Karpas-422 (cell line): ENCODE results near the gene OBI1. TPM values are rescaled to one million over a fixed set of nuclear protein-coding genes. Genes with fewer than 3 reads are reported as not detected.

Source experiments
- DNase-seq: peaks from one replicate; pipeline ENCODE4 v3.0.0-alpha.2; 2015
- H2AFZ ChIP-seq: fragments of 200-600 bp; sonication (generic); 2 replicates; pipeline ENCODE4 v1.6.1; 2014; ENCODE audit warnings: antibody characterized with exemption, low read length, mixed read lengths
- H3K27ac ChIP-seq: fragments of 200-600 bp; sonication (generic); 2 replicates; pipeline ENCODE4 v1.5.1; 2014; ENCODE audit warnings: mild to moderate bottlenecking, low read length, moderate library complexity
- H3K27me3 ChIP-seq: fragments of 200-600 bp; sonication (generic); 2 replicates; pipeline ENCODE4 v1.6.1; 2014; ENCODE audit warnings: low read length, mixed read lengths
- H3K36me3 ChIP-seq: fragments of 200-600 bp; sonication (generic); 2 replicates; pipeline ENCODE4 v1.6.1; 2014; ENCODE audit warnings: low read length, mixed read lengths; ENCODE audit not compliant: insufficient read depth
- H3K4me1 ChIP-seq: fragments of 200-600 bp; sonication (generic); 2 replicates; pipeline ENCODE4 v1.6.1; 2014; ENCODE audit warnings: mild to moderate bottlenecking, low read length, mixed read lengths
- H3K4me2 ChIP-seq: fragments of 200-600 bp; sonication (generic); 2 replicates; pipeline ENCODE4 v1.6.1; 2014; ENCODE audit warnings: low read length, low read depth, mild to moderate bottlenecking; ENCODE audit not compliant: poor library complexity, severe bottlenecking
- H3K4me3 ChIP-seq: fragments of 200-600 bp; sonication (generic); 2 replicates; pipeline ENCODE4 v1.5.1; 2014; ENCODE audit warnings: mild to moderate bottlenecking, antibody characterized with exemption, low read length, mixed read lengths
- H3K79me2 ChIP-seq: fragments of 200-600 bp; sonication (generic); 2 replicates; pipeline ENCODE4 v1.6.1; 2014; ENCODE audit warnings: mild to moderate bottlenecking, low read length, mixed read lengths
- H3K9ac ChIP-seq: fragments of 200-600 bp; sonication (generic); 2 replicates; pipeline ENCODE4 v1.6.0; 2014; ENCODE audit warnings: low read length
- H3K9me2 ChIP-seq: fragments of 200-600 bp; sonication (generic), shearing (Covaris generic); replicated peaks from 2 replicates; pipeline ENCODE4 v1.6.0; 2014; ENCODE audit warnings: mild to moderate bottlenecking, low read length, moderate library complexity; ENCODE audit not compliant: insufficient read depth
- H3K9me3 ChIP-seq: fragments of 300-700, 200-600 bp; sonication (generic); 2 replicates; pipeline ENCODE4 v1.6.1; 2014; ENCODE audit warnings: low read length, mixed read lengths
- H4K20me1 ChIP-seq: fragments of 200-600 bp; sonication (generic); 2 replicates; pipeline ENCODE4 v1.6.1; 2014; ENCODE audit warnings: mild to moderate bottlenecking, antibody characterized with exemption, low read length, low read depth; ENCODE audit not compliant: insufficient read depth
- total RNA-seq: library from RNA; depleted of rRNA; stranded (reverse); fragments of >200 nt; shearing (Covaris generic); gene quantifications from 2 replicates; pipeline ENCODE4 v1.2.3, GENCODE V29; 2014; ENCODE audit warnings: low replicate concordance

The OBI1 gene
- total RNA-seq, 1 experiment from 2014 or later, result 27.7 TPM

DNA sequence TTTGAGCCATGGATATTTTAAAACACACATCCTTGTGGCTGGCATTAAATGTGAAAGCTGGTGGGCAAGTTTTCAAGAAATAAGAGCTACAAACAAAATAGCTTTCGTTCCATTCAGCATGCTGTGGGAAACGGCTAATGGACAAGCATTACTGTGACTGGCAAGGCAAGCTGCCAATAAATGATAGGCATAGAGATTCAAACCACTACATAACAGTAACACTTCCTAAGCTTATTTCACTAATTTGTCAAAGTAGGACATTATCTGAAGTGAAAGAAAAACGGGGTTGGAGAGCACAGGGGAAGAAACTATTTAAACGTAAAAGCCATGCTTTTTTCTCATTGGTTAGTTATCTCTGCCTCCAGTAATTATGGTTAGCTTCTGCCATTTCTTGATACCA is 26.0 kb downstream of the OBI1 start:
- H2AFZ ChIP-seq, result no peak overlapping the region
- H3K27me3 ChIP-seq, result no peaks in the 10 kb centered on the region
- H3K79me2 ChIP-seq, result peaks cover 86% of the 10 kb centered on the region
- H4K20me1 ChIP-seq, result no peaks in the 10 kb centered on the region
- no peak overlapping the region for H3K4me3 ChIP-seq
- no peak for DNase-seq
- H3K4me1 ChIP-seq, result peaks cover 16% of the 10 kb centered on the region
- H3K9me3 ChIP-seq, result no peaks in the 10 kb centered on the region
- H3K9ac ChIP-seq, result no peak overlapping the region
- H3K36me3 ChIP-seq, result peaks cover 51% of the 10 kb centered on the region; the same call in 1 of the 2 replicates
- H3K4me2 ChIP-seq, result no peak overlapping the region
- H3K27ac ChIP-seq, result no peak overlapping the region
- no peaks in the 10 kb centered on the region for H3K9me2 ChIP-seq

DNA sequence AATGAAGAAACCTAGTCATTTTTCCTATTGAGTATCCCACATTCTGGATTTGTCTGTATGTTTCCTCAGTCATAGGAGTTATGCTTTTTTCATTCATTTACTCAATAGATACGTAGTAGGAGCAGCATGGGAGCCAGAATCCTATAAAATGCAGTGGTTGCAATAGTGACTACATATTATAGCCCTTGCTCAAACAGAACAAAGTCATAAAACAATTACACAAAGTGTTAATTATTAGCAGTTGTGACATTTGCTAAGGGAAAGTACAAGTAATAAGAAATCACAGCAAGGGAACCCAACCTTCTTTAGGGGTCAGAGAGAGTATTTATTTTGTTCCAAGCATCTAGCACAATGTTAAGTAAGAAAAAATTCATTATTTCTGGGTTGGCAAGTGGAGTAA is 27.9 kb downstream of the OBI1 start:
- Histone ChIP-seq H3K27me3 (no peaks in the 10 kb centered on the region), H4K20me1 (no peaks in the 10 kb centered on the region), H3K9me3 (no peaks in the 10 kb centered on the region), H3K9ac (no peak overlapping the region), H3K9me2 (no peaks in the 10 kb centered on the region), H3K4me2 (no peak overlapping the region), H3K79me2 (peaks cover 81% of the 10 kb centered on the region), H3K4me1 (no peaks in the 10 kb centered on the region), H3K4me3 (no peak overlapping the region), H3K27ac (no peak overlapping the region), H2AFZ (no peak overlapping the region), H3K36me3 (peaks cover 52% of the 10 kb centered on the region; the same call in 1 of the 2 replicates)
- no peak for DNase-seq

DNA sequence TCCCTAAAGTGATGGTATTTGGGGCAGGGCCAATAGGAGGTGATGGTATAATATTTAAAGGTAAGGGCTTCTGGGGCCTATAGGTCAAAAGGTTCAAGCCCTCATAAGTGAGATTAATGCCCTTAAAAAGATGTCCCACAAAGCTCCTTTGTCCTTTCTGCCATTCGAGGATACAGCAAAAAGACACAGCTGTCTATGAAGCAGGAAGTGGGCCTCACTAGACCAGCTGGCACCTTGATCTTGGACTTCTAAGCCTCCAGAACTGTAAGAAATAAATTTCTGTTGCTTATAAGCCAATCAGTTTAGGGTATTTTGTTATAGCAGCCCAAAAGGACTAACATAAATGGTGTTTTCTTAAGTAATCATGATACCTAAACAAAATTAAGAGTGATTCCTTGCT is 28.4 kb downstream of the OBI1 start:
- Histone ChIP-seq H3K4me3 (no peak overlapping the region), H3K9ac (no peak overlapping the region), H3K36me3 (peaks cover 48% of the 10 kb centered on the region; the same call in 1 of the 2 replicates), H2AFZ (no peak overlapping the region), H3K4me2 (no peak overlapping the region), H3K27me3 (no peaks in the 10 kb centered on the region), H3K27ac (no peak overlapping the region), H4K20me1 (no peaks in the 10 kb centered on the region), H3K9me3 (no peaks in the 10 kb centered on the region), H3K4me1 (no peaks in the 10 kb centered on the region), H3K79me2 (peaks cover 82% of the 10 kb centered on the region), H3K9me2 (no peaks in the 10 kb centered on the region)
- no peak for DNase-seq

DNA sequence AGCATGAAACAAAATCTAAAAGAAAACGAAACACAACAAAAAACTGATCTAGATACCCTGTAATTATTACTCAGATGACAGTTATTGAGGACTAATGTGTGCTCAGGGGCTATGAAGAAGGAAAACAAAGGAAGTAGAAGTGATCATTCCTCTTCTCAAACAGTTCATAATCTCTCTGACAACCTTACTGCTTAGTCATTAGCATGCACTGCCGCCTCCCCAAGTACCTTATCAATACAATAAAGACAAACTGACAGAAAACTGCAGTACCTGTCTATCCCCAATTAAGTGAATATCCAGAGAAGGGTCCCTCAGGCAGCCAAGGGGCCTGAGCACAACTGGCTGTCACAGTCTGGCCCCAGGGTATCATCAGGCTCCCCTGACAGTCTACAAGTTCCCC is 33.6 kb downstream of the OBI1 start:
- Histone ChIP-seq H3K27ac (no peak overlapping the region), H3K9me2 (no peaks in the 10 kb centered on the region), H3K27me3 (no peaks in the 10 kb centered on the region), H3K4me2 (no peak overlapping the region), H3K36me3 (peaks cover 12% of the 10 kb centered on the region; the same call in 1 of the 2 replicates), H3K4me3 (no peak overlapping the region), H2AFZ (no peak overlapping the region), H3K79me2 (peaks cover 80% of the 10 kb centered on the region), H3K9me3 (no peaks in the 10 kb centered on the region), H3K4me1 (no peaks in the 10 kb centered on the region), H3K9ac (no peak overlapping the region), H4K20me1 (no peaks in the 10 kb centered on the region; the same call in 1 of the 2 replicates)
- DNase-seq, result no peak

DNA sequence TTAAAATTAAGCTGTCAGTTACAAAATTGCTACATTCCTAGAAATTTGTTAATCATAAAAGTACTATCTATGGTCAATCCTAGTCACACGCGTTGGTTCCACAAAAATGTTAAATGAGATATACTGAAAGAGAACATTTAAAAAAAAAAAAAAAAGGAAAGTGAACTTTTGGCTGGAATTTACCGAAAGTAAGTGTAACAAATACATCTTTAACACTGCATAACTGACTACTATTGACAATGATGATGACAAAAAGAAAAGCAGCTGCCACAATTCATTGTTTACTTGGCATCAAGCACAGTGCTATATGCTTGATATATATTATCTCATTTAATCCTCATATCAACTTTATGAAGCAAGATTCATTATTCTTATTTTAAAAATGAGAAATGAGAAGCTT is 35.8 kb downstream of the OBI1 start:
- Histone ChIP-seq H3K9ac (no peak overlapping the region), H3K27ac (no peak overlapping the region), H3K9me3 (no peaks in the 10 kb centered on the region), H3K36me3 (peaks cover 8% of the 10 kb centered on the region; the same call in 1 of the 2 replicates), H3K4me3 (no peak overlapping the region), H3K9me2 (no peaks in the 10 kb centered on the region), H3K27me3 (no peaks in the 10 kb centered on the region), H2AFZ (no peak overlapping the region), H3K4me1 (no peaks in the 10 kb centered on the region), H3K4me2 (no peak overlapping the region), H4K20me1 (peaks cover 7% of the 10 kb centered on the region), H3K79me2 (peaks cover 68% of the 10 kb centered on the region)
- DNase-seq, result no peak

DNA sequence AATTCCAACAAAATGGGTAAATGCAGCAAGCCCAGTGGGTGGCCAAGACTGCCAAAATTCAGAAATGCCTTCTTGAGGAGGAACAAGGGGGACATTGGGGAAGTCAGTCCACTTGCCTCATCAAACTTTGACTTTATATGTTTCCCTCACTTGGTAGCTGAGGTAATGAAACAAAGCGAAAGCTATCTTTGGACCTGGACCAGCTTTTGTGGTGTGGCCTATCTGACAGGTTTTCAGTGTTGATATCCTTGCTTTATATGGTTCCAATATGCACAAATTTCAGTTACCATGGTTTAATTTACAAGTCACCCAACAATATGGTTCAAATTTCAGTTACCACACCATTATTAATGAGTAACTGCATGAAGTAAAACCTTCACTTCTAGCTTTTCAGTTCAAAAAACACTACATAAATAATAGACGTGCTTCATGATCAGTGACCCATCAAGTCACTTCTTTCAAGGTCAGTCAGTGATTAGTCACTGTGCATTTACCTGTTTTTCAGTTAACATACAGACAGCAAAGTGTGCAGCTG is 38.0 kb downstream of the OBI1 start:
- no peak overlapping the region for H2AFZ ChIP-seq
- no peaks in the 10 kb centered on the region for H3K27me3 ChIP-seq
- H3K9me3 ChIP-seq, result no peaks in the 10 kb centered on the region
- H3K9ac ChIP-seq, result no peak overlapping the region
- peaks cover 51% of the 10 kb centered on the region for H3K79me2 ChIP-seq
- no peak overlapping the region for H3K4me2 ChIP-seq
- no peaks in the 10 kb centered on the region for H3K9me2 ChIP-seq
- peaks cover 9% of the 10 kb centered on the region for H4K20me1 ChIP-seq
- no peak for DNase-seq
- H3K27ac ChIP-seq, result no peak overlapping the region
- no peaks in the 10 kb centered on the region for H3K4me1 ChIP-seq
- H3K4me3 ChIP-seq, result no peak overlapping the region
- peaks cover 11% of the 10 kb centered on the region; the same call in 1 of the 2 replicates for H3K36me3 ChIP-seq

DNA sequence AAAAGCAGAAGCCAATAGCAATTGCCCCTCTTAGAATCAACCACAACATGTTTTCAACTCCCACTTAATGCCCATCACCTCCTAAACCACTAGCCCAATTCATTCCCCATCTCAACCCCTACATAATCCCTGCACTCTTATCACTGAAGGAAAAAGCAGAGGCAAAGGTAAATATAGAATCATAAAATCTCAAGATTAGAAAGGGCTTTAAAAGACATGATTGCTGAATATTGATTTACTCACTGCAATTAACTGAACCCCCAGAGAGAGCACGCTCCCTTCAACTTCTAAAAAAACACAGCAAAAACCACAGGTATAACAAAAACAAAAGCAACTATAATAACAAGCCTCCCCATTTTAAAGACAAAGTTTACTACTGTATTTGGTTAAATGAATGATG is 40.5 kb downstream of the OBI1 start:
- Histone ChIP-seq H2AFZ (no peak overlapping the region), H3K27me3 (no peaks in the 10 kb centered on the region), H3K9ac (no peak overlapping the region), H3K4me2 (no peak overlapping the region), H3K36me3 (peaks cover 13% of the 10 kb centered on the region; the same call in 1 of the 2 replicates), H3K79me2 (peaks cover 29% of the 10 kb centered on the region), H3K27ac (no peak overlapping the region), H3K9me2 (no peaks in the 10 kb centered on the region), H3K4me1 (no peaks in the 10 kb centered on the region), H4K20me1 (peaks cover 22% of the 10 kb centered on the region), H3K9me3 (no peaks in the 10 kb centered on the region), H3K4me3 (no peak overlapping the region)
- no peak for DNase-seq

DNA sequence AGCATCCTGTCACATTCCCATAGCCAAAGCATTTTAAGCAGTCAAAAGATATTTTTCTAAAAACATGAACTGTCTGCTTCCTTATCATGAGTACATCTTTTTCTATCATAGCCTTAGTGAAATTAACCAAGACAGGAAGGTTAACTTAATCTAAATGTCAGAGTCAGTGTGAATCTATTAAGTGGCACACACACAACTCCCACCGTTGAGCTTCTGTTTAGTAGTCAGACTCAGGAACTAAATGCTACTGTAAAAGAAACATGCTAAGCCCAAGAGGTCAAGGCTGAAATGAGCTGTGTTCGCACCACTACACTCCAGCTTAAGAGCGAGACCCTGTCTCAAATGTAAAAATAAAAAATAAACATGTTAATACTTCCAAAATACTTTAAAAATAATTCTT is 47.9 kb downstream of the OBI1 start:
- H3K9ac ChIP-seq, result no peak overlapping the region
- H3K4me3 ChIP-seq, result no peak overlapping the region
- no peak overlapping the region for H2AFZ ChIP-seq
- H3K36me3 ChIP-seq, result peaks cover 2% of the 10 kb centered on the region; the same call in 1 of the 2 replicates
- no peak for DNase-seq
- H3K79me2 ChIP-seq, result no peaks in the 10 kb centered on the region
- peaks cover 14% of the 10 kb centered on the region; the same call in 1 of the 2 replicates for H4K20me1 ChIP-seq
- no peak overlapping the region for H3K4me2 ChIP-seq
- H3K27me3 ChIP-seq, result no peaks in the 10 kb centered on the region
- no peaks in the 10 kb centered on the region for H3K4me1 ChIP-seq
- no peak overlapping the region for H3K27ac ChIP-seq
- H3K9me3 ChIP-seq, result no peaks in the 10 kb centered on the region
- H3K9me2 ChIP-seq, result no peaks in the 10 kb centered on the region
